Measurements from ENCODE around the gene HEXA. TPM values are rescaled to one million over a fixed set of nuclear protein-coding genes. Genes with fewer than 3 reads are reported as not detected.
"Not testable (repeated sequence)": the region's sequence is repeated elsewhere in the genome, so short reads cannot be mapped to it uniquely, and the experiment has no call there.

HEXA gene
- total RNA-seq: 34.8 TPM

- DNase-seq: peak; percentile 91
These were observed at the start of gene HEXA for GRCh38 chr15:72375846-72376581. HEXA (minus strand) TSS chr15:72376014; CDS start chr15:72375972, 42 bp downstream.

GRCh38 chr15:72423256-72423655 is 47.4 kb upstream of the HEXA start:
- DNase-seq: no peak

GRCh38 chr15:72421484-72421883 is 45.7 kb upstream of the HEXA start:
- DNase-seq: no peak

GRCh38 chr15:72420576-72420975 is 44.8 kb upstream of the HEXA start:
- no peak for DNase-seq

GRCh38 chr15:72419768-72420167 is 44.0 kb upstream of the HEXA start:
- not testable (repeated sequence) for DNase-seq

- no peak for DNase-seq
These were observed 39.5 kb upstream of the HEXA start for GRCh38 chr15:72415304-72415703.

GRCh38 chr15:72413337-72413736 is 37.5 kb upstream of the HEXA start:
- not testable (repeated sequence) for DNase-seq

- DNase-seq: no peak
These were observed 35.7 kb upstream of the HEXA start for GRCh38 chr15:72411544-72411943.

- no peak for DNase-seq
These were observed 35.3 kb upstream of the HEXA start for GRCh38 chr15:72411111-72411510.

GRCh38 chr15:72406936-72407335 is 31.1 kb upstream of the HEXA start:
- no peak for DNase-seq

GRCh38 chr15:72404841-72405240 is 29.0 kb upstream of the HEXA start:
- DNase-seq: no peak

GRCh38 chr15:72404356-72404755 is 28.5 kb upstream of the HEXA start:
- no peak for DNase-seq

GRCh38 chr15:72402726-72403125 is 26.9 kb upstream of the HEXA start:
- DNase-seq: no peak

- DNase-seq: no peak
These were observed 22.8 kb upstream of the HEXA start for GRCh38 chr15:72398648-72399047.

- DNase-seq: no peak
These were observed 22.2 kb upstream of the HEXA start, which contains the start of gene TMEM202 for GRCh38 chr15:72397796-72398588. TMEM202 (plus strand) TSS chr15:72398305; CDS start chr15:72398327, 22 bp downstream.

GRCh38 chr15:72396331-72396730 is 20.5 kb upstream of the HEXA start:
- not testable (repeated sequence) for DNase-seq

GRCh38 chr15:72389231-72389630 is 13.4 kb upstream of the HEXA start:
- no peak for DNase-seq

- no peak for DNase-seq
These were observed 11.9 kb upstream of the HEXA start for GRCh38 chr15:72387741-72388140.

- DNase-seq: no peak
These were observed 6.3 kb upstream of the HEXA start for GRCh38 chr15:72382146-72382545.

GRCh38 chr15:72380743-72381142 is 4.9 kb upstream of the HEXA start:
- no peak for DNase-seq

- DNase-seq: no peak
These were observed 4.1 kb upstream of the HEXA start for GRCh38 chr15:72379856-72380430.

- not testable (repeated sequence) for DNase-seq
These were observed 3.3 kb upstream of the HEXA start for GRCh38 chr15:72379106-72379505.

- DNase-seq: no peak
These were observed 1.5 kb upstream of the HEXA start for GRCh38 chr15:72377331-72377730.

All from occipital lobe (tissue), 2 donors.